ENCODE results near the gene POU5F2.

The POU5F2 gene, protein sequence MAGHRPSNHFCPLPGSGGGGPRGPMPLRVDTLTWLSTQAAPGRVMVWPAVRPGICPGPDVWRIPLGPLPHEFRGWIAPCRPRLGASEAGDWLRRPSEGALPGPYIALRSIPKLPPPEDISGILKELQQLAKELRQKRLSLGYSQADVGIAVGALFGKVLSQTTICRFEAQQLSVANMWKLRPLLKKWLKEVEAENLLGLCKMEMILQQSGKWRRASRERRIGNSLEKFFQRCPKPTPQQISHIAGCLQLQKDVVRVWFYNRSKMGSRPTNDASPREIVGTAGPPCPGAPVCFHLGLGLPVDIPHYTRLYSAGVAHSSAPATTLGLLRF

DNA sequence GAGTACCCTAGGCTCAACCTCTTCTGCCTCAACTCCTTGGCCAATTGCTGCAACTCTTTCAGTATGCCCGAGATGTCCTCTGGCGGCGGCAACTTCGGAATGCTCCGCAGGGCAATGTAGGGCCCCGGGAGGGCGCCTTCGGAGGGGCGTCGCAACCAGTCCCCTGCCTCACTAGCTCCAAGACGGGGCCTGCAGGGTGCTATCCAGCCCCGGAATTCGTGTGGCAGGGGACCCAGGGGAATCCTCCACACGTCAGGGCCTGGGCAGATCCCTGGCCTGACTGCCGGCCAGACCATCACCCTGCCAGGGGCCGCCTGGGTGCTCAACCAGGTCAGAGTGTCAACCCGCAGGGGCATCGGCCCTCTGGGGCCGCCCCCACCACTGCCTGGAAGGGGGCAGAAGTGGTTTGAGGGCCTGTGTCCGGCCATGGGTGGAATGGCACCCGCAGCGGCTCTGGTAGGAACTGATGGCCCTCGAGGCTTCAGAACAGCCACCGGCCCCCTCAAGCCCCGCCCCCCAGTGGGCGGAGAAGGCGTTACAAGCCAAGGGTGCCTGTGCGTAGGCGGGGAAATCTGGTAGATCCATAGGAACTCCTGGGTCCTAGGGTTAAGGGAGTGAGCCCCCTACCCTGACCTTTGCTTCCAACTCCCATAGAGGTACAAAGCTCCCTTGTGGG is at the start of gene POU5F2:
Gene POU5F2, minus strand, starts transcription at position 465 of the 676 bp plus-strand sequence. Its CDS starts 37 bp downstream, at position 428.
- no peak for DNase-seq

DNA sequence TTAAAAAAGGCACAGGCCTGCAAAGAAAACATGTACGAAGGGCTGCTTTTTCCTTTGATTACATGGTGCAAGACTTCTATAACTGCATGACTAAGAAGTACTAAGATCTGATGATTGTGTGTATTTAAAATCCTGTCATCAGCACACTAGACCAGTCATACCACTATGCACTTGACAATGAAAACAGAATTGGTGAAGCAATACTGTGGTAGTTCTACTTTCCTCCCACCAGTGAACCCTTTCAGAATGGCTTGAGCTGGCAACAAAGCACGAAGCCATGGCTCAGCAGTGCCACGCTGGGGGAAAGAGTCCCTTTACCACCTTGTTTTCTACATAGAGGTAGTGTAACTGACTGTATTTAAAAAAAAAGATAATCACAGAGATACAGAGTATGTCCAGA is 49.0 kb upstream of the POU5F2 start:
- DNase-seq, result no peak

DNA sequence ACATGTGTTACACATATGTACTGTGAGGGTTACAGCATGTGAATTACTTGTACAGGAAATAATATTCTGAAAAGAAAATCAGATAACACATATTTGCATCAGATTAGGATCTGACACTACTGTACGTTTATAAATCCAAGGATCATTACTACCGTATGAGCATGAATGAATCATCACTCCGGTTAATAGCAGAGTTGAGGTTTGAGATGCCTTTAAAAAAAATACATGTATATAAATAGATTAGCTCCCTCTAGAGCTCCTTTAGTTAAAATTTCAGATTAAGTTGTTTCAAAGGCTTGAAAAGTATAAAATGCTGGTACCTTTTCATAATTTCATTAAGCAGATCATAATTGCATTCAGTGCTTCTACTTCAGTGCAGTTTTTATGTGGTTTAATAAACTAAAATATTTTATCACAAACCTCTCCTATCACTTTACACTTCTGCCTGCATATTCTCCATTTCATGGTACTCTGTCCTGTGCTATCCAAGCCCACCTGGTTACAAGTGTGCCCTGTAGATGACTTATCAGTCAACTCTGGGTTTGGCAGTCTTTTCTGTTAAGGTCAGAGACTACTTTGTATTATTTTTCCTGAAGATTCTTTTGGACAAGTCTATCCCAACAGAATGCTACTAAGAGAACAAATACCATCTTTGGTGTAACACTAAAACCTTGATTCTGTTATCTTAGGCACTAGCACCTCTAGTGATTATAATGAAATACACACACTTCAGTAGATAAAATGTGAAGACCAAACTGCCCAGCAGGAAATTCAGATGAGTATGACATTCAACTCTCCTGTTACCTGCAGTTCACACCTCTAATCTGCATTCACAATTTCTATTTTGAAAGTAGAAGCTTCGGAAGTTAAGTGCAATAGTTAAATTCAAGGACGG is 48.0 kb upstream of the POU5F2 start:
- no peak for DNase-seq

DNA sequence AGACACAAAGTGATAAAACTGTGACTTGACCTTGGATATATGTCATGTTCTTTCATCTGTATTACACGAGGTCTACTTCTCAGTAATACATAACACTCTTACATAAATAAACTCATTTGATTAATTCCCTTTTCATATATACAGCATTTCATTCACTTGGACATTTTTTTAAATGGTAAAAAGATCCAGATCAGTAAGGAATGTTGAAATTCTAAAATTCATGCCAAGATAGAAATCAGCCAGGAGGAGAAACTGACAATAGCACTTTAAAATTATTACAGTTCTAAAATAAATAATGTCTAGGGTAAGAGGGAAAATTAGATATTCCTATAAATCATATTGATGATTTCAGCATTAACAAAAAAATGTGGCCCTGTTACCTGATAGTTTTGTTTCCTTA is 46.2 kb upstream of the POU5F2 start:
- no peak for DNase-seq

DNA sequence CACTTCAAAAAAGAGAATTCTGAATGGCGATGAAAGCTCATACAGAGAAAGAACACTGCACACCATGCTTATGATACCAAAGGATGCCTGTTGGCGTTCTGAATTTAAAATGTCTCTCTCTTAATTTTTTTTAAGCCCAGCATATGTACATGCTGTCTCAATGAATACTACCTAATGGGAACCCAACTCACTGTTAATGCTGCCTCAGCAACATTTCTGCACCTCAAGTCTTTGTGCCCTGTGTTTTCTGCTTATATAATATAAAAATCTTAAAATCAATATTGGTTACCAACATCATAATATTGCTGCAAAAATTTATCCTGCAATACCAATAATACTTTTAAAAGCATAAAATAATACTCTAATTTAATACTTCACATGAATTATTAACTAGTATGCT is 44.1 kb upstream of the POU5F2 start:
- no peak for DNase-seq

DNA sequence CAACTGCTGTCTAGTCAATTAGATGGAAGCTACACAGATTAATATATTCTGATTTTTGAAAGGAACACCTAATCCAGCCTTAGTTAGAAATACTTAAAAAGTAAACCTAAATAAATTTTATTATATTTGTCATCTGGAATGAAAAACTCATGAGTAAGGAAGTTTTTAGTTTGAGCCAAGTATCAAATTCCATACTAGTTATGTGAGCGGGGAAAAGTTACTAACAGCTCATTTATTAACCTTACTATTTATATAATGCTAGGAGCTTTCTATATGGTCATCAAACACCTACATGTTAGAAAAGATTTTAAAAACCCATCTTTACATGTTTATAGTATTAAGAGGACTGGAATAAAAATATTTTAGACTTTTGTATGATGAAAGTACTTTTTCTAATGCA is 41.6 kb upstream of the POU5F2 start:
- DNase-seq, result no peak

DNA sequence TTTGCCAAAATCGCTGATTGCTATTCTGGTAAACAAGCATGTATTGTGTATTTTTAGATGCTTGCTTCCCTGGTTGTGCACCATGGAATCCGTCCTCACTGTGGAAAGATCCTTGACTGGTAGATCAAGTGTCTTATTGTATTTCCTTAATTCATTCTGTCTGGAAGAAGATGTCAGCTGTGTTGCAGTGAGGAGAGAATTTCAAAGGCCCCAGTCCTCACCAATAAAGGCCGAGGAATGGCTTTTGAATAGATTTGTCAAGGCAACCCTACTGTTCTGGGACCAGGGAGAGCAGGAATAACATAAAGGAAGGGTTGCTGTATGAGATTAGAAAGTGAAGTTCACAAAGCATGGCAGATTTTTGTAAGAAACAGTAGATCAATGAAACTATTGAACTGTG is 36.2 kb upstream of the POU5F2 start:
- DNase-seq, result no peak

DNA sequence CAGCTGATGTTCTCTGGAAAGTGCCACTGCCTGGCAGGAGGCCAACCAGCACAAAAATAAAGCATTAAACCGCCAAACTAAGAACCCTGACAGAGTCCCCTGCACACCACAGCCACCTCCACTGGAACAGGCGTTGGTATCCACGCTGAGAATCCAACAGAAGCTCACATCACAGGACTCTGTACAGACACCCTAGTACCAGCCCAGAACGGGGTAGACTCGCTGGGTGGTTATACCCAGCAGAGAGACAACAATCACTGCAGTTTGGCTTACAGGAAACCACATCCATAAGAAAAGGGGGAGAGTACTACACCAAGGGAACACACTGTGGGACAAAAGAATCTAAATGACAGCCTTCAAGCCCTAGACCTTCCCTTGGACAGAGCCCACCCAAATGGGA is 15.0 kb upstream of the POU5F2 start:
- no peak for DNase-seq

DNA sequence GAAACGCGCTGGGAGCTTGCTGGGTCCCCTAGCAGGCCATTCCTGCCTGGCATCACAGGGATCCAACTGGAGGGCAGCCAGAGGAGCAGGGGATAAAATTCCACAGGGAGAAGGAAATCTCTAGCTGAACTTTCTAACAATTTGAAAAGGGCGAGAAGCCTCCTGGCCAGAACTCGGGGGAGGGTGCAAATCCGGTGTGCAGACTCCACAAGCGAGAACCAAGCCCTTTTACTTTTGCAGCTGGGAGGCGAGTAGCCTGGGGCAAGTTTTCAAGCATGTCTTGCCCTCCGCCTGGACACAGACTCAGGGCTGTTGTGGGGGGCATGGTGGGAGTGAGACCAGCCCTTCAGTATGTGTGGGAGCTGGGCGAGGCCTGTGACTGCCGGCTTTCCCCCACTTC is 14.3 kb upstream of the POU5F2 start:
- DNase-seq, result no peak

DNA sequence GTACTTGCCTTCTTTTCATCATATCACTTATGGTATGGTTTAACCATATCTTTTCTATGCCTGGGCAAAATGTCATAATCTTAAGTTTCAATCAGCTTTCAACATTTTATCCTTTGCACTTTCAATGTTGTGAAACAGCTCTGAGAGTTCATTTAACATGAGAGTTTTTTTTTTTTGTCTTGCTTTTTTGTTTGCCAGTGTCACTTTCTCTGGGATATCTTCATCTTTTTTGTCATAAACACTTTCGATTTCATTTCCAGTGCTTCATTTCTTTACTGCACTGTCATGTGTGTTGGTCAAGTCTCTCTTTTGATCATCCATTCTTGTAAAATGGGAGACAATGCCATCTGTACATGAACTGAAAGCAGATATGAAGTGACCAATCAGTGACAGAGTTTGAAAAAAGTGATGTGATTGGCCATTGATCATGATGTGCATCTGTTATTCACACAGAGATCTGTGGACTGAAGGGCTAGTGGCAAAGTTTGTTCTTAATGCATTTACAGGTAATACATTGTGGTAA is 7.5 kb upstream of the POU5F2 start:
- no peak for DNase-seq

DNA sequence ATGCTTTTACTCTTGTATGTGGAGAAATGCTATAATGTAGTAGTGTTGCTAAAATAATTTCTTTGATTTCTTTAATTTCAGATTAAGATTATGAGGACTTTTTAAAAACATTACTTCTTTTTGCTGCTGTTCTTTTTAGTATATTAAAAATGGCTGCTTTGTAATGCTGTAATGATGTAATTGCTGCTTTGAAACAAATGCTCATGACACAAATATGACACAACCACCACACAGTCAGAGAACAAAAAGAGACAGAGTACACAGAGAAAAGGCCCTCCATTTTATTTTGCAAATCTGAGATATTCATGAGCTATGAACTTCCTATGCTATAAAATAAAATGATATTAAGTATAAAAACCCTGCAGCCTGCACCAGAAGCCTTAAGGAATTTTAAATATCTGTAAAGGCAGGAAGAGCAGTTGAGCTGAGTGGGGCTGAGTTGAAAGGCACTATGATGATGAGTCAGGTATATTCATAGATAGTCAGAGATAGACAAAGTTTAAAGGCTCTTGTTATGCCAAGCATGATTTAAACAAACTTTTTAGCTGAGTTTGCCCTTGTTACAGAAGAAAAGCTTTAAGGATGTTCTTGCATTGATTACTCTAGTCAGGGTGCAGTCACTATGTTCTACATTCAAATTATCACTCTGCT is 5.1 kb upstream of the POU5F2 start:
- no peak for DNase-seq

DNA sequence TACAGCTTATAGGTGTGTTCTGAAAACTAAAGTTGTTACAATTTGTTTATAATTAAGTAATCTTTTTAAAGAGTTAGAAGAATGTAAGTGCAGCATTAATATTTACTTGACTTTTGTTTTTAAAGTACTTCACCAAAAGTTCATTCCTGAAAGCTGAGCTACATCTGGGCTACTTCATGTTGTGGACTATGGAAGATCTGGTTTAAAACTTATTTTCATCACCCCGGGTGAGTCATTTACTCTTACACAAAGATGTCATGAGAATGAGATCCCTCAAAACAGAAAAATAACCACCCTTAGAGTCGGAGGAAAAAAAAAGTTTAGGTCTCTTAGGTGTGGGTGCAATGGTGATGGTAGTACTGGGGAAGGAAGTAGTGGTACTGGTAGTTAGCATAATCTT is 5.1 kb downstream of the POU5F2 start:
- no peak for DNase-seq

DNA sequence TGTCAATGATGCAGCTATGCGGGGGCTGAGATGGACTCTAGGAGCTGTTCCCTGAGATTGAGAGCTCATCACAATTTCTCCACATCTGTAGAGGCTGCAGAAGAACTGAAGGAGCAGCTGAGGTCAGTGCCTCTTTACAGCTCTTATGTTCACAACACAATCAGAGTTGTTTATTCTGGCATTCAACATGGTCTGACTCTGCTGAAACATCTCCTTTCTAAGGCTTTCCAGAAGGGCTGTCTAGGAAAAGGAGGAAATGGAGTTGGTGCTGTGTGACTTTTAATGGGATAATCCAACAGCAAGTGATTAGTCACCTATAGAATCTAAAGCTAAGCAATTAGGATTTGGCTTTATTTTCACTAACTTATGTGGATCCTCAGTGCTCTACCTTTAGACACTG is 6.0 kb downstream of the POU5F2 start:
- no peak for DNase-seq

DNA sequence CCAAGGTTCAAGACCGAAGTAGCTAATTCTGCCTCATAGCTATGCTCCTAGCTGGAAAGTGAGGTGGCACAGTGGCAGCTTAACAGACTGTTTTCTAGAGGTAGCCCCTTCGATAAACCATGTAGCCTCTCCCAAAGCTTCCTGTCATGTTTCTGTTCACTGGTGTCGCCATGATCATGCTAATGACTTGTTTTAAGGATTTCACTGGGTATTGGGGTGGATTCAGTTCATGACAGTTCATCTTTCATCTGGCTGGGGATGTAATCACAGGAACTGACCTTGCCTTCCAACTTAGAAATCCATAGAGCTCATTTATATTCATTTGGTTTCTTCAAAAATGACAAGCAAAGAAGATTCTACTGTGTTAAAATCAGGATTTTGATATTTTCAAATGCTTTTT is 9.4 kb downstream of the POU5F2 start:
- DNase-seq, result no peak

DNA sequence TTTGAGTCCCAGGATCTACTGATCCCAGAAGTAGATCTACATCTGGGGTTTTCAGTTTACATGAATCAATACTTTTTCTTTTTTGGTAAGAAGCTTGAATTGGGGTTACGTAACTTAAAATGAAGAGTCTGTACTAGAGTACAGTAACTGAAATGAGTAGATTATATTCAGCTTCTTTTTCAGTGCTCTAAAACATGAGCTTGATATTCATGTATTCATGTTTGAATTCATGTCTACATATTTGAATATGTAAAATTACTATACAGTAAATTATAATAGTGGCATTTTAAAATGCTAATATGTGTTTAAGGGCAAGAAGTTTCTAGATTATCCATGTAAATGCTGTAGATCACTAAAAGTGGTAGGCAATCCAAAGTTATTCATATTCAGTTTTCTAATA is 14.8 kb downstream of the POU5F2 start:
- no peak for DNase-seq

DNA sequence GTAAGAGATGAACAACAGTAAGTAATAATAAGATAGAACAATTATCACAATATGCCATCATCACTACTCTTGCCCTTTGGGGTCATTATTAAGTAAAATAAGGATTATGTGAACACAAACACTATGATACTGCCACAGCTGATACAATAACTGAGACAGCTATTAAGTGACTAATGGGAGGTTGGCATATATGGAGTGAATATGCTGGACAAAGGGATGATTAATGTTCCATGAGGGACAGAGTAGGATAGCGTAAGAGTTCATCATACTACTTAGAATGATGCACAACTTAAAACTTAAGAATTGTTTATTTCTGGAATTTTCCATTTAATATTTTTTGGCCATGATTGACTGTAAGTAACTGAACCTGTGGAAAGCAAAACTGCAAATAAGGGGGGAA is 16.6 kb downstream of the POU5F2 start:
- DNase-seq, result no peak

DNA sequence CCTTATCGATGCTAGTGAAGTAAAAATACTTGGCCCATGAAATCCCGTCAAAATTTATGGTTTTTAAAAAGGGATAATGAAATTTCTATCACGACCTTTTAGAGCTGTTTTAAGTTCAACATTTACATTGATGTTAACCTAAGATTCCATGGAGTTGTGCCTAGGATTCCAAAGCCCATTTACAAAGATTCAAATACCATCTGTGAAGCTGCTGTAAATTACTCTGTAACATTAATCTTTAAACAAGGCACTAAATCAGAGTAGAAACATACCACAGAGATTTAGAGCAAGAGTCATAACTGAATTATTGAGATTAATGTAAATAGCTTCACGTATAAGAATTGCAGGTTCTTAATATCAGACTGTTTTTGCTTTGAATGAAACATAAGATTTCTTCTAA is 17.7 kb downstream of the POU5F2 start:
- no peak for DNase-seq

DNA sequence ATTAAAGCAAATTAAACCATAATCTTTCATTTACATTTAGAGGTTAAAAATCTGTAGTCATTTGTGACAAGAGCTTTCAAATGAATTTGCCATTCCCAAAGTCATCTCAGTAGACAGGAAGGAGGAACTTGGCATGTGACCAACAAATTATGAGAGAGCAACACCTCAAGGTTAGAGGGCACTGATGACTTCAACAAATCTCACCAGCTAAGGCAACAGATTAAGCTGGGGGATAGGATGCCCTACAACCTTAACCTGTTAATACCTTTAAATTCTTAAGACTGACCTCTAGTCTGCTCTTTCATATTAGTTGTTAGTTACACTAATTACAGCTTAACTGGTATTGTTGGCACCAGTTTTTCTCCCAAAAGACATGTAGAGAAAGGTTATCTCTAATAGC is 18.4 kb downstream of the POU5F2 start:
- no peak for DNase-seq

DNA sequence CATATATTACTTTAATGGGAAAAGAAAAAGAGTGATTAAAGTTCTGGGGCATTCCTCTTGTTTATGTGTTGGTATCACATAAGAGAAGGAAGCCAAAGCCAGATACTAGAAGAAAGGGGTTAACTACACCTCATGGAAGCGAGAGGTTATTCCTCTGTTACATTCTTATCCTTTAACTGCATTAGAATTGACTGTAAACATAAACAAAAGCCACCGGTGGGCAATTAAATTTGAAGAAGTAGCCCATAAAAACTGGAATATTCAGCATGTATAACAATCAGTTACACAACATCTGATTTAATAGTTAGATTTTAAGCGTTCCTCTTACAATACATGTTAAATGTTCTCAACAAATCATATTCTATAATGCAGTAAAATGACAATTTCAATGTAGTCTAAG is 18.8 kb downstream of the POU5F2 start:
- no peak for DNase-seq

DNA sequence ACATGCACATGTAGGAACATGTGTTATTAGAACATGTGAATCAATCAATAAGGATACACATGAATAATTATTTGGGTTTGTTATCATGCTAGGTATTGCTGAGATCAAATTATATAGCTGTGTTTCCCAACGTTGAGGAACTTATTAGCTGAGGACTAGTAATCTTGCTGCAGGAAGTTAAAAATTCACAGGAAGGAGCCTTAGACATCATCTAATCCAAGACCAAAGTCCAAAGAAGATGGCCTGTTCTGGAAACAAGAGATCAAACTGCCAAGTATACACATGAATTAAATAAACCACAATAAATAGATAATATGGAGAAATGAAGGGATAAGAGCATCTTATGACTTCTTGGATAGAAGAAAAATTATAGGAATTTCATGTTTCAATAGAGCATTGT is 19.9 kb downstream of the POU5F2 start:
- DNase-seq, result no peak

DNA sequence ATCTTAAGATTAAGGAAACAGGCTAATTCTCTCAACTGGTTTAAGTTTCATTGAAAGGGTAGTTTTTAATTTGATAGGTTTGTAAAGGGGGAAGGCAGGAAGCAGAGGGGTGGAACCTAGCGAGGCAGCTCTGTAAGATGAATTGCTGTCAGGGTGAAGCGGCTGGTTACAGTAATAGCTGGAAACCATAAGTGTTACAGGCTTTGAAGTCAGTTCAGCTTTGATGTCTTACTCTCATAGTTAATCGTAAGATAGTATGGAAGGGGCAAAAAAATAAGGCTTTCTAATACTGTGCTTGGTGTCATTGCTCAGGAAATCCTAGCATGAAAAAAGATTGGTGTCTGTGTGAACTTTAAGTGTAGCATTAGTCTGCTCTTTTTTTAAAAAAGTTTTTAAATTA is 20.3 kb downstream of the POU5F2 start:
- DNase-seq, result no peak

DNA sequence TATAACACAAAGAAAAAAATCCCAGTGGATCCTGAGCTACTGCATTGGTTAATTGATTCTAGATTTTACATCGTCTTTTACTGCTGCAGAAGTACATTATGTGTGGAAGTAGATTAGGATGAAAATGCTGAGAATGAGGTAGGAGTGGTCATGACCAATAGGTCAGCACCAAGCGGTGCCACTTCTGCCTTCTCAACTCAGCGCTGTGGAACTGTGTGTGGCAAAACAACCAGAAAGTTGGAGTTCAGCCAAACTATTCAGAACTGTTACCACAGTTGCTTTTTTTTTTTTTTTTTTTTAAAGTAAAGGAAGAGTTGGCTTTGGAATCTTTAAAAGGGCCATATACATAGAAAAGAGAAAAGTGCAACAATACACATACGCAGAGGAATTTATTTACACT is 24.2 kb downstream of the POU5F2 start:
- no peak for DNase-seq

DNA sequence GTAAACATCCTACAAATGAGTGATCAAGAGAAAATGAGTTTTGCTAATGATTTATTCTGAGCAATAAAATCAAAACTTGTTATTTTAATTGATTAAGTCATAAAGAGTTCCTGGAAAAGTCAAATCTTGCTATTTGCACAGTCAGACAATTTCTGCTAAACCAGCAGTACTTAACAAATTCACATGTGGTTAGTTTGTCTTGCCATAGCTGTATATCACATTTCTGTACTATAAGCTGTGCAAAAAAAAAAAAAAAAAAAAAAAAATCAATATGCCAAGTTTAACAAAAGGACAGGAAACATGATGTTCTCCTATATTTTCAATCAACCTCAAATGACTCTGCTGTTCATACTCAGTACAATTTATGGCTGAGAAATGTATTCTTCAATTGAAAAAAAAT is 24.9 kb downstream of the POU5F2 start:
- no peak for DNase-seq
